Mammary epithelial cell (primary cell): ENCODE measurements around the gene TENM4.

Experiments used
- CTCF ChIP-seq, 2 donors: IDR thresholded peaks in 1 of 2; conservative IDR thresholded peaks in 1 of 2; 2 replicates each; pipeline ENCODE4 v1.5.1; 2011 to 2012; ENCODE audit warnings: inconsistent platforms in 2 of 2, low read length in 2 of 2, mild to moderate bottlenecking in 2 of 2, control low read depth in 1 of 2, low read depth in 1 of 2; ENCODE audit not compliant: insufficient read depth in 1 of 2; ENCODE audit errors: extremely low read depth in 1 of 2
- EZH2 ChIP-seq: IDR thresholded peaks from 2 replicates; pipeline ENCODE4 v1.6.1; 2012; ENCODE audit warnings: low read length, inconsistent platforms, borderline replicate concordance

GRCh38 chr11:79219186-79220045, 221.4 kb downstream of the TENM4 start:
- TF ChIP-seq CTCF (conservative IDR thresholded peaks at IDR 0.05 in 1 of 2, IDR thresholded peaks at IDR 0.05 in 1 of 2; ENCODE audit: extremely low read depth in 1 of 2, insufficient read depth in 1 of 2, low read depth in 1 of 2, low read length in 2 of 2), result no peak
- no peak for TF ChIP-seq EZH2
